Measurements from ENCODE around the gene TPP2. TPM values are rescaled to one million over a fixed set of nuclear protein-coding genes. Genes with fewer than 3 reads are reported as not detected.
A peak's percentile ranks its signal among the peaks of the same experiment; 100 is the strongest.

Gene TPP2
- total RNA-seq, 2 experiments from 2014 or later, result 75.2 to 77.0 TPM

DNA sequence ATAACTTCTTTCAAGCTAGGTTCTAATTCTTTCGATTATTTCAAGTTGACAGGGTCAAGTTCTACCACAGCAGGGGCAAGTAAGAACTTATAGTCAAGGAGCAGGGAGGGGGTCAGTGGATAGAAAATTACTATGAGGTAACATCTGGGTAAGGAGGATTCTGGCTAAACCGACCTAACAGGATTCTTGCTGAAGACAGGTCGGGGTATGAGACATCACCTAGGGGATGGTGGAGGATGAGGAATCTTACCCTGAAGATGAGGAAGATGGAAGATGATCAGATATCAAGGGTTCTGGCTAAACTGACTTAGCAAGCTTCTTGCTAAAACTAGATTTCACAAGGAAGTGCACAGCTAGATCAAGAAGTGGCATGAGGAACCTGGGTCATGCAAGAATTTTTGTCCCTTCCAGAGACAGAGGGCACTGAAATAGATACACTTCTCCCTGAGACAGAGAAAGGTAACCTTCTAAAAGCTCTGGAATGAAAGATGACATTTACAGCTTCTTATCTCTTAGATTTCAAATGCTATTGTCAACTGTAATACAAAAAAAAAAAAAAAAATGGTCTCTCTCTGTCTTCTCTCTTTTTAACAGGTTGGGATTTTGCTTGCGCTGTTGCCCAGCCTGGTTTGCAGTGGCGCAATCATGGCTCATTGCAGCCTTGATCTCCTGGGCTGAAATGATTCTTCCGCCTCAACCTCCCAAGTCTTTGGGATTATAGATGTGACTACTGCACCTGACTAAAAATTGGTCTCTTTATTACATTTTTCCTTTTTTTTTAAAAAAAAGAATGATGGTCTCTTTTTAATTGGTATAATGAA is 107.7 kb downstream of the TPP2 start:
- Mint-ChIP-seq H3K27me3 (peaks cover 2% of the 10 kb centered on the region), H3K36me3 (ENCODE audit: low read depth) (no peaks in the 10 kb centered on the region), H3K4me1 (no peaks in the 10 kb centered on the region), H3K27ac (no peak overlapping the region), H3K9me3 (ENCODE audit: low read depth) (no peaks in the 10 kb centered on the region), H3K4me3 (no peak overlapping the region)
- CTCF ChIA-PET, result interaction anchor here (0.6 to 1.3 kb wide), 3 partner anchors 12 to 288 kb away, joined by 3 to 4 read pairs (median 3); no protein-coding TSS in a partner anchor
- DNase-seq (no peak), ATAC-seq (no peak)
- intact Hi-C loops (cut with DNase I, micrococcal nuclease), result no loop called here
- POLR2A ChIA-PET, result no interaction called here

DNA sequence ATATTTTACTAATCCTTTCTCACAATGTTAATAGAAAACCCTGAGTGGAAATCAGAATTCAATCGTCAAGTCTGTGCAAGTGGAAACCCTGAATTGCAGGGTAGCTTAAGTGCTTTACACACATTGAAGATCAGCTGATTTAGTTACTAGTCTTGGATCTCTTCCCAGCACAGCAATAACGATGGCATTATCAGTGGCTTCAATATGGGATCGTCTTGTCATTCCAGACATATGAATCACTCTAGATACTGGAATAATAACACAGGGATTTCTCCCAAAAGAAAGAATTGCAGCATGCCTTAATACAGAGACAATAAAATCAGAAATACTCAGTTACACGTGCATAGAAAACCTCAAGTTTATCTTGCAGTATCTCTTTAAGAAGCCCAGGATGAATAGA is 110.7 kb downstream of the TPP2 start:
- H3K4me1 Mint-ChIP-seq, result no peaks in the 10 kb centered on the region
- ATAC-seq (no peak), DNase-seq (no peak)
- ChIA-PET POLR2A (no interaction called here), CTCF (interaction anchor here (1.1 to 1.2 kb wide), 2 partner anchors 9 to 128 kb away, joined by 3 to 4 read pairs; no protein-coding TSS in a partner anchor)
- intact Hi-C loops (cut with DNase I, micrococcal nuclease), result no loop called here
- H3K9me3 Mint-ChIP-seq (ENCODE audit: low read depth), result no peaks in the 10 kb centered on the region
- H3K27ac Mint-ChIP-seq, result no peak overlapping the region
- no peak overlapping the region for H3K4me3 Mint-ChIP-seq
- H3K27me3 Mint-ChIP-seq, result peaks cover 2% of the 10 kb centered on the region
- H3K36me3 Mint-ChIP-seq (ENCODE audit: low read depth), result no peaks in the 10 kb centered on the region

- CTCF ChIA-PET, result interaction anchor here (0.8 to 1.2 kb wide), 3 partner anchors 8 to 129 kb away, joined by 3 to 4 read pairs (median 4); no protein-coding TSS in a partner anchor
- H3K4me1 Mint-ChIP-seq, result no peaks in the 10 kb centered on the region
- POLR2A ChIA-PET, result no interaction called here
- H3K4me3 Mint-ChIP-seq, result no peak overlapping the region
- DNase-seq (no peak), ATAC-seq (no peak)
- intact Hi-C loops (cut with DNase I, micrococcal nuclease), result no loop called here
- H3K27me3 Mint-ChIP-seq, result peaks cover 2% of the 10 kb centered on the region
- H3K27ac Mint-ChIP-seq, result no peak overlapping the region
- no peaks in the 10 kb centered on the region for H3K36me3 Mint-ChIP-seq (ENCODE audit: low read depth)
- H3K9me3 Mint-ChIP-seq (ENCODE audit: low read depth), result no peaks in the 10 kb centered on the region
These were observed 111.4 kb downstream of the TPP2 start for GRCh38 chr13:102708211-102708610.

- Mint-ChIP-seq H3K36me3 (ENCODE audit: low read depth) (no peaks in the 10 kb centered on the region), H3K27me3 (peaks cover 5% of the 10 kb centered on the region), H3K9me3 (ENCODE audit: low read depth) (no peaks in the 10 kb centered on the region), H3K27ac (no peak overlapping the region), H3K4me3 (no peak overlapping the region), H3K4me1 (no peaks in the 10 kb centered on the region)
- intact Hi-C loops (cut with DNase I, micrococcal nuclease), result no loop called here
- DNase-seq (no peak), ATAC-seq (no peak)
- CTCF ChIA-PET, result interaction anchor here (0.5 kb wide), 1 partner anchor 30 kb away, joined by 3 read pairs; no protein-coding TSS in a partner anchor
- POLR2A ChIA-PET, result no interaction called here
These were observed 112.2 kb downstream of the TPP2 start for GRCh38 chr13:102708991-102709390.

GRCh38 chr13:102709536-102709935 is 112.8 kb downstream of the TPP2 start:
- no peak for DNase-seq
- POLR2A ChIA-PET, result no interaction called here
- CTCF ChIA-PET, result no interaction called here
- intact Hi-C loops (cut with DNase I, micrococcal nuclease), result no loop called here
- Mint-ChIP-seq H3K9me3 (ENCODE audit: low read depth) (no peaks in the 10 kb centered on the region), H3K4me1 (no peaks in the 10 kb centered on the region), H3K4me3 (no peak overlapping the region), H3K27ac (no peak overlapping the region), H3K27me3 (peaks cover 5% of the 10 kb centered on the region), H3K36me3 (ENCODE audit: low read depth) (no peaks in the 10 kb centered on the region)
- ATAC-seq, result no peak

- Mint-ChIP-seq H3K27ac (no peak overlapping the region), H3K36me3 (ENCODE audit: low read depth) (no peaks in the 10 kb centered on the region), H3K4me1 (no peaks in the 10 kb centered on the region), H3K27me3 (peaks cover 5% of the 10 kb centered on the region), H3K9me3 (ENCODE audit: low read depth) (no peaks in the 10 kb centered on the region), H3K4me3 (no peak overlapping the region)
- DNase-seq (no peak), ATAC-seq (no peak)
- POLR2A ChIA-PET, result no interaction called here
- intact Hi-C loops (cut with DNase I, micrococcal nuclease), result no loop called here
- CTCF ChIA-PET, result interaction anchor here (0.6 kb wide), 1 partner anchor 50 kb away, joined by 3 read pairs; no protein-coding TSS in a partner anchor
These were observed 113.5 kb downstream of the TPP2 start for GRCh38 chr13:102710261-102710679.

- ChIA-PET CTCF (interaction anchor here (1.7 kb wide), 1 partner anchor 9 kb away, joined by 5 read pairs; no protein-coding TSS in a partner anchor), POLR2A (no interaction called here)
- H3K4me3 Mint-ChIP-seq, result no peak overlapping the region
- no peak overlapping the region for H3K27ac Mint-ChIP-seq
- DNase-seq, result no peak
- no peaks in the 10 kb centered on the region for H3K4me1 Mint-ChIP-seq
- no peaks in the 10 kb centered on the region for H3K9me3 Mint-ChIP-seq (ENCODE audit: low read depth)
- H3K36me3 Mint-ChIP-seq (ENCODE audit: low read depth), result no peaks in the 10 kb centered on the region
- intact Hi-C loops (cut with DNase I, micrococcal nuclease), result no loop called here
- peaks cover 5% of the 10 kb centered on the region for H3K27me3 Mint-ChIP-seq
- ATAC-seq, result no peak
These were observed 118.7 kb downstream of the TPP2 start for GRCh38 chr13:102715447-102715846.

DNA sequence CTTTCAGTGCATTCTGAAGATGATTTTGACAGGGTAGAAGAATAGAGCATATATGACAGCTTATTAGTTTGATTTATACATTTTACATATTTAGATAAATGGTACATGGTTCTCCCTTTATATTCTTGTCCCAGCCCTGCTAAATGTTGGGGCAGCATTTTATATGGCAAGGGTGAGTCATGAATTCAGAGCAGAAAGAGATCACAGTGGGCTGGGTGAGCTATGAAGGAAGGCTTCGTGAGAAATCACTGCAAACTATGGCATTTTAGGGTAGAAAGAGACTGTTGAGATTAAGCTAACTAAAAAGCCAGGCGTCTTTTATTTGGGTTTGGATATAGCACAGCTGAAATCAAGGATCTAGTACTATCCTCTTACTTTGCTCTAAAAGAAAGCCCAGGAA is 122.0 kb downstream of the TPP2 start:
- no peaks in the 10 kb centered on the region for H3K4me1 Mint-ChIP-seq
- peaks cover 4% of the 10 kb centered on the region for H3K27me3 Mint-ChIP-seq
- intact Hi-C loops (cut with DNase I, micrococcal nuclease), result no loop called here
- DNase-seq (no peak), ATAC-seq (no peak)
- CTCF ChIA-PET, result no interaction called here
- H3K27ac Mint-ChIP-seq, result no peak overlapping the region
- H3K36me3 Mint-ChIP-seq (ENCODE audit: low read depth), result no peaks in the 10 kb centered on the region
- POLR2A ChIA-PET, result no interaction called here
- no peaks in the 10 kb centered on the region for H3K9me3 Mint-ChIP-seq (ENCODE audit: low read depth)
- no peak overlapping the region for H3K4me3 Mint-ChIP-seq

GRCh38 chr13:102721800-102722231 is 125.0 kb downstream of the TPP2 start:
- intact Hi-C loops (cut with DNase I, micrococcal nuclease), result no loop called here
- no peaks in the 10 kb centered on the region for H3K4me1 Mint-ChIP-seq

DNA sequence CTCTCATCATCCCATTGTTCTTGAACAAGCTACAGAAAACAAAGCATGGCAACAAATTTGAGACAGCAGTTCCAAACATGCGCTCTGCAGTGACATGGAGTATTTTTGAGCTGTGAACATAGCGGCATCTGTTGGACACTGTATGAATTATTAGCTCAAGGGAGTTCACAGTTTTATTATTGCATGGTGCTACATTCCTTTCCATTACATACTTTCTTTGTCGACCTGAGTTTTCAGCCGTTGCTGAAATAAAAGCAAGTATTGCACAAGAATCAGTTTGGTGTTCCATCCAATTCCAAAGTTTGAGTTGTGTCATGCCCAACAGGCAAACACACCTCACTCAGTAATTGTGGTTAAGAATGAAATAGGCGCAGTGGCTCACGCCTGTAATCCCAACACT is 128.1 kb downstream of the TPP2 start:
- ChIA-PET POLR2A (no interaction called here), CTCF (interaction anchor here (0.6 to 1.3 kb wide), 7 partner anchors 10 to 153 kb away, joined by 3 to 7 read pairs (median 3); no protein-coding TSS in a partner anchor)
- H3K4me1 Mint-ChIP-seq, result peaks cover 4% of the 10 kb centered on the region
- H3K4me3 Mint-ChIP-seq, result no peak overlapping the region
- H3K36me3 Mint-ChIP-seq (ENCODE audit: low read depth), result no peaks in the 10 kb centered on the region
- intact Hi-C loops (cut with DNase I, micrococcal nuclease), result loop anchor here (2.0 to 5.0 kb wide), 2 partner anchors 122 to 144 kb away; partner anchors contain the start of gene ERCC5 (in 1 of the 2)
- no peak for ATAC-seq
- H3K27me3 Mint-ChIP-seq, result peaks cover 11% of the 10 kb centered on the region
- H3K27ac Mint-ChIP-seq, result no peak overlapping the region
- peak; percentile 6 for DNase-seq
- H3K9me3 Mint-ChIP-seq (ENCODE audit: low read depth), result no peaks in the 10 kb centered on the region

More at GRCh38 chr13:102721800-102722231, 125.0 kb downstream of the TPP2 start:
- no peak for DNase-seq
- Mint-ChIP-seq H3K27ac (no peak overlapping the region), H3K4me3 (no peak overlapping the region), H3K9me3 (ENCODE audit: low read depth) (no peaks in the 10 kb centered on the region), H3K27me3 (peaks cover 8% of the 10 kb centered on the region), H3K36me3 (ENCODE audit: low read depth) (no peaks in the 10 kb centered on the region)
- POLR2A ChIA-PET, result no interaction called here
- ATAC-seq, result no peak
- CTCF ChIA-PET, result no interaction called here

DNA sequence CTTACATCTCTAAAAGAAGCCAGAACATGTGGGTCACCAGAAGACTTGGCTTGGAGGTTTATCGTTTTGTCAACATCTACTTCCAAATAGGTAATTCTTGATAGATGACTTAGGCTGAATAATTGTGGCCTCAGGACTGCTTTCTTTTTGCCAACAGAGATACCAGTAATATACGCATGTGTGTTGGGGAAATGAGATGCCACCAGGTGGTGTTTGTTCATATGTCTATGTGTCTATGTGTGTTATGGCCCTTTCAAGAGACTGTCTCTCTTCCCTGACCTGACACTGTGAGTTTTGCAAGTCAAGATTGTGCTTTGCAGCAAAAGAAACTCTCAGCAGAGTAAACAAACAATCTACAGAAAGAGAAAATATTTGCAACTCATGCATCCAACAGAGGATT is 129.6 kb downstream of the TPP2 start:
- DNase-seq, result no peak
- intact Hi-C loops (cut with DNase I, micrococcal nuclease), result loop anchor here in 1 of 2 experiments (5.0 kb wide), 1 partner anchor 121 kb away; the partner anchor contains the start of gene ERCC5
- Mint-ChIP-seq H3K9me3 (ENCODE audit: low read depth) (no peaks in the 10 kb centered on the region), H3K4me3 (no peak overlapping the region), H3K4me1 (peaks cover 4% of the 10 kb centered on the region), H3K27me3 (peaks cover 8% of the 10 kb centered on the region), H3K36me3 (ENCODE audit: low read depth) (no peaks in the 10 kb centered on the region), H3K27ac (no peak overlapping the region)
- ATAC-seq, result no peak
- ChIA-PET POLR2A (no interaction called here), CTCF (no interaction called here)
